ENCODE measurements around the gene CCDC187. TPM values are rescaled to one million over a fixed set of nuclear protein-coding genes. Genes with fewer than 3 reads are reported as not detected.

The CCDC187 gene
- polyA plus RNA-seq, 3 donors: not detected

- WGBS (ENCODE audit: insufficient coverage): 78% methylated on average over 19 of the region's 27 CpGs
- Mint-ChIP-seq H3K9me3 (no peaks in the 10 kb centered on the region), H3K4me3 (no peak overlapping the region), H3K36me3 (peaks cover 21 to 26% of the 10 kb centered on the region in 2 donors), H3K27ac (peak overlapping the region in 2 of 7 donors; percentile 53 to 73), H3K4me1 (peaks cover 59% of the 10 kb centered on the region), H3K27me3 (ENCODE audit: low read depth in 3 of 3) (peaks cover 2 to 3% (median 2%) of the 10 kb centered on the region in 3 donors)
- TF ChIP-seq CTCF (IDR thresholded peaks at IDR 0.05): no peak
- Histone ChIP-seq H3K4me1 (ENCODE audit: control insufficient read depth in 1 of 2, insufficient read depth in 2 of 2, low read length in 2 of 2) (peaks cover 45 to 56% of the 10 kb centered on the region in 2 donors), H3K79me2 (ENCODE audit: insufficient read depth, low read length) (no peaks in the 10 kb centered on the region), H3K36me3 (replicated peaks in 1 of 2; ENCODE audit: control insufficient read depth in 1 of 2, insufficient read depth in 2 of 2, low read length in 2 of 2) (peaks cover 0 to 14% of the 10 kb centered on the region in 2 donors), H2AFZ (ENCODE audit: insufficient read depth, low read depth, low read length, poor library complexity, severe bottlenecking) (no peak overlapping the region), H3K4me2 (replicated peaks; ENCODE audit: extremely low read depth, low read length, poor library complexity, severe bottlenecking) (no peak overlapping the region), H3K27me3 (ENCODE audit: control insufficient read depth in 2 of 2, insufficient read depth in 2 of 2, low read length in 2 of 2) (no peaks in the 10 kb centered on the region), H3K4me3 (replicated peaks in 1 of 3; ENCODE audit: low read depth in 2 of 3, low read length in 3 of 3) (no peak overlapping the region), H4K20me1 (ENCODE audit: insufficient read depth, low read length) (peaks cover 20% of the 10 kb centered on the region), H3K9me3 (replicated peaks in 1 of 2; ENCODE audit: control insufficient read depth in 1 of 2, insufficient read depth in 1 of 2, low read length in 2 of 2) (no peaks in the 10 kb centered on the region), H3K9ac (ENCODE audit: insufficient read depth, low read length, poor library complexity, severe bottlenecking) (no peak overlapping the region), H3K27ac (ENCODE audit: low read depth in 1 of 2, low read length in 2 of 2) (no peak overlapping the region)
- intact Hi-C loops (cut with micrococcal nuclease): no loop called here
- DNase-seq: no peak
Measured at GRCh38 chr9:136235709-136236455, 68.0 kb downstream of the CCDC187 start.

DNA sequence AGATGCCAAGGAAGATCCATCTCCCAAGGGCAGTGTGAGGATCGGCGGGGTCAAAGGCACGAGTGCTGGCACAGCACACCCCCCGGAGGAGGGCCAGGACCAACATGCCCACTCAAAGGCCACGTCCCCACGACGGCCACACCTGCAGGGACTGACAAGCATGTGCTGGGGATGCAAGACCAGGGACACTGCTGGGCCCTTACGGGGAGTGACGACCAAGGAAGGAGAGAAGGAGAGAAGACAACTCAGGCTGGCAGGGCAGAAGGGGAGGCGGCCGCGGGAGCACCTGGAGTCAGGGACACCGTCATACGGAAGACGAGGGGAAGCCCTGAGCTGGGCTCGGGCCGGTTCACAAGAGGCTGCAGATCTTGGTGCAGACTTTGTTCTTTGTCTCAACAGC, 68.7 kb downstream of the CCDC187 start:
- 97% methylated on average over 15 of the region's 17 CpGs for WGBS (ENCODE audit: insufficient coverage)
- no peak overlapping the region for H3K4me3 Mint-ChIP-seq
- intact Hi-C loops (cut with micrococcal nuclease): no loop called here

More for the DNA sequence above, 68.7 kb downstream of the CCDC187 start:
- Mint-ChIP-seq H3K27ac (peak overlapping the region in 1 of 7 donors; percentile 75), H3K4me1 (peaks cover 52% of the 10 kb centered on the region), H3K36me3 (peaks cover 22 to 28% of the 10 kb centered on the region in 2 donors), H3K27me3 (ENCODE audit: low read depth in 3 of 3) (peaks cover 2 to 3% (median 2%) of the 10 kb centered on the region in 3 donors), H3K9me3 (no peaks in the 10 kb centered on the region)
- no peaks in the 10 kb centered on the region for H3K79me2 ChIP-seq (ENCODE audit: insufficient read depth, low read length)
- H3K4me1 ChIP-seq (ENCODE audit: control insufficient read depth in 1 of 2, insufficient read depth in 2 of 2, low read length in 2 of 2): peaks cover 38 to 49% of the 10 kb centered on the region in 2 donors
- H3K4me3 ChIP-seq (replicated peaks in 1 of 3; ENCODE audit: low read depth in 2 of 3, low read length in 3 of 3): no peak overlapping the region
- no peak overlapping the region for H2AFZ ChIP-seq (ENCODE audit: insufficient read depth, low read depth, low read length, poor library complexity, severe bottlenecking)
- H3K27ac ChIP-seq (ENCODE audit: low read depth in 1 of 2, low read length in 2 of 2): no peak overlapping the region
- H3K4me2 ChIP-seq (replicated peaks; ENCODE audit: extremely low read depth, low read length, poor library complexity, severe bottlenecking): no peak overlapping the region
- no peaks in the 10 kb centered on the region for H3K27me3 ChIP-seq (ENCODE audit: control insufficient read depth in 2 of 2, insufficient read depth in 2 of 2, low read length in 2 of 2)
- TF ChIP-seq CTCF (IDR thresholded peaks at IDR 0.05): no peak
- H3K9ac ChIP-seq (ENCODE audit: insufficient read depth, low read length, poor library complexity, severe bottlenecking): no peak overlapping the region
- DNase-seq: no peak
- peaks cover 19% of the 10 kb centered on the region for H4K20me1 ChIP-seq (ENCODE audit: insufficient read depth, low read length)
- no peaks in the 10 kb centered on the region for H3K9me3 ChIP-seq (replicated peaks in 1 of 2; ENCODE audit: control insufficient read depth in 1 of 2, insufficient read depth in 1 of 2, low read length in 2 of 2)
- peaks cover 0 to 14% of the 10 kb centered on the region in 2 donors for H3K36me3 ChIP-seq (replicated peaks in 1 of 2; ENCODE audit: control insufficient read depth in 1 of 2, insufficient read depth in 2 of 2, low read length in 2 of 2)
